ENCODE data around the gene METAP1.
A peak's percentile ranks its signal among the peaks of the same experiment; 100 is the strongest.
"Not testable (repeated sequence)": the region's sequence is repeated elsewhere in the genome, so short reads cannot be mapped to it uniquely, and the experiment has no call there.

METAP1 gene

GRCh38 chr4:99088023-99088449 is 92.5 kb downstream of the METAP1 start:
- peak overlapping the region; percentile 77 to 97 (median 93) for H3K27ac ChIP-seq
- peak overlapping the region; percentile 55 to 83 (median 71) for H3K4me3 ChIP-seq

- peak within 1 kb of the TSS; percentile 55 to 83 (median 71) for H3K4me3 ChIP-seq
- H3K27ac ChIP-seq, result peak within 1 kb of the TSS; percentile 77 to 97 (median 93)
These were observed 93.2 kb downstream of the METAP1 start, which contains the start of gene ADH5 for GRCh38 chr4:99088481-99089365. Gene ADH5 (minus strand): TSS chr4:99088788. CDS start chr4:99088700, 88 bp downstream.

- peak overlapping the region in 2 of 7 experiments; percentile 68 to 83 for H3K4me3 ChIP-seq
- peak overlapping the region in 9 of 21 experiments; percentile 12 to 97 (median 93) for H3K27ac ChIP-seq
These were observed 95.1 kb downstream of the METAP1 start for GRCh38 chr4:99090481-99091215.

GRCh38 chr4:99091216-99091575 is 95.7 kb downstream of the METAP1 start:
- H3K27ac ChIP-seq, result peak overlapping the region in 10 of 21 experiments; percentile 0 to 97 (median 26)

GRCh38 chr4:99091841-99092240 is 96.3 kb downstream of the METAP1 start:
- peak overlapping the region in 2 of 21 experiments; percentile 7 to 17 for H3K27ac ChIP-seq
- not testable (repeated sequence) for H3K4me3 ChIP-seq

More at GRCh38 chr4:99091216-99091575, 95.7 kb downstream of the METAP1 start:
- no peak overlapping the region for H3K4me3 ChIP-seq

- no peak overlapping the region for H3K27ac ChIP-seq
- H3K4me3 ChIP-seq, result no peak overlapping the region
These were observed 103.8 kb downstream of the METAP1 start for GRCh38 chr4:99099311-99099710.

- H3K27ac ChIP-seq, H3K4me3 ChIP-seq: not testable (repeated sequence)
These were observed 104.3 kb downstream of the METAP1 start for GRCh38 chr4:99099814-99100213.

GRCh38 chr4:99100876-99101275 is 105.4 kb downstream of the METAP1 start:
- no peak overlapping the region for H3K4me3 ChIP-seq
- no peak overlapping the region for H3K27ac ChIP-seq

- H3K27ac ChIP-seq, result no peak overlapping the region
These were observed 107.1 kb downstream of the METAP1 start for GRCh38 chr4:99102634-99103033.

GRCh38 chr4:99103166-99103565 is 107.6 kb downstream of the METAP1 start:
- H3K27ac ChIP-seq, result no peak overlapping the region
- H3K4me3 ChIP-seq, result no peak overlapping the region

More at GRCh38 chr4:99102634-99103033, 107.1 kb downstream of the METAP1 start:
- no peak overlapping the region for H3K4me3 ChIP-seq

GRCh38 chr4:99104153-99104552 is 108.6 kb downstream of the METAP1 start:
- Histone ChIP-seq H3K4me3 (no peak overlapping the region), H3K27ac (no peak overlapping the region)

- not testable (repeated sequence) for H3K4me3 ChIP-seq, H3K27ac ChIP-seq
These were observed 113.8 kb downstream of the METAP1 start for GRCh38 chr4:99109286-99109685.
